ENCODE data around the gene SPATA2. TPM values are rescaled to one million over a fixed set of nuclear protein-coding genes. Genes with fewer than 3 reads are reported as not detected.

Gene SPATA2, protein sequence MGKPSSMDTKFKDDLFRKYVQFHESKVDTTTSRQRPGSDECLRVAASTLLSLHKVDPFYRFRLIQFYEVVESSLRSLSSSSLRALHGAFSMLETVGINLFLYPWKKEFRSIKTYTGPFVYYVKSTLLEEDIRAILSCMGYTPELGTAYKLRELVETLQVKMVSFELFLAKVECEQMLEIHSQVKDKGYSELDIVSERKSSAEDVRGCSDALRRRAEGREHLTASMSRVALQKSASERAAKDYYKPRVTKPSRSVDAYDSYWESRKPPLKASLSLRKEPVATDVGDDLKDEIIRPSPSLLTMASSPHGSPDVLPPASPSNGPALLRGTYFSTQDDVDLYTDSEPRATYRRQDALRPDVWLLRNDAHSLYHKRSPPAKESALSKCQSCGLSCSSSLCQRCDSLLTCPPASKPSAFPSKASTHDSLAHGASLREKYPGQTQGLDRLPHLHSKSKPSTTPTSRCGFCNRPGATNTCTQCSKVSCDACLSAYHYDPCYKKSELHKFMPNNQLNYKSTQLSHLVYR
- total RNA-seq = 0.83 and 0.85 TPM in 2 replicates

GRCh38 chr20:49915380-49916145 is at the start of gene SPATA2:
Gene SPATA2, minus strand, starts transcription at chr20:49915529. Its CDS starts 7,039 bp downstream, at chr20:49908490.

GRCh38 chr20:49936153-49937026 is 21.1 kb upstream of the SPATA2 start, which contains the start of gene RNF114:
Gene RNF114, plus strand, starts transcription at chr20:49936397. Its CDS starts 16 bp downstream, at chr20:49936413.

Other genes with a start within 250 kb of the SPATA2 start
- gene B4GALT5, start 201.7 kb downstream of the SPATA2 start, total RNA-seq = 22.5 and 35.0 TPM in 2 replicates
- 7.4 and 8.4 TPM in 2 replicates for gene SLC9A8, start 102.7 kb downstream of the SPATA2 start, total RNA-seq
- 44.5 and 49.0 TPM in 2 replicates for gene RNF114, start 20.9 kb upstream of the SPATA2 start, total RNA-seq
- gene SNAI1, start 67.5 kb upstream of the SPATA2 start, total RNA-seq = 0.43 and 0.92 TPM in 2 replicates
- 29.4 and 31.4 TPM in 2 replicates for gene UBE2V1, start 197.6 kb upstream of the SPATA2 start, total RNA-seq
- gene PEDS1, start 238.2 kb upstream of the SPATA2 start, total RNA-seq = 16.6 and 22.9 TPM in 2 replicates

Measured in smooth muscle cell of bladder (primary cell).